ENCODE measurements around the gene SLC2A8. TPM values are rescaled to one million over a fixed set of nuclear protein-coding genes. Genes with fewer than 3 reads are reported as not detected.

The SLC2A8 gene
- total and polyA plus RNA-seq, 3 donors from 2014 or later: 62.7 to 128 (median 68.6) TPM

GRCh38 chr9:127384901-127385300 lies 12.1 kb upstream of the SLC2A8 start:
- no peak overlapping the region for H3K27ac ChIP-seq
- no peak for DNase-seq
- H3K4me1 ChIP-seq: no peaks in the 10 kb centered on the region
- TF ChIP-seq CTCF (IDR thresholded peaks at IDR 0.05) (no peak), POLR2A (IDR thresholded peaks at IDR 0.05) (no peak)
- WGBS, 2 donors: 87 to 90% methylated on average over 13 of the region's 13 CpGs
- no peaks in the 10 kb centered on the region for H3K27me3 ChIP-seq
- H3K9me3 ChIP-seq: no peaks in the 10 kb centered on the region
- no peaks in the 10 kb centered on the region for H3K36me3 ChIP-seq (ENCODE audit: low read depth, missing control alignments)
- no peak overlapping the region for H3K4me3 ChIP-seq
- intact Hi-C loops (cut with DNase I; ENCODE audit: low total_unique reads): no loop called here

- H3K36me3 ChIP-seq (ENCODE audit: low read depth, missing control alignments): no peaks in the 10 kb centered on the region
- intact Hi-C loops (cut with DNase I; ENCODE audit: low total_unique reads): no loop called here
- H3K4me1 ChIP-seq: no peaks in the 10 kb centered on the region
- no peaks in the 10 kb centered on the region for H3K27me3 ChIP-seq
- WGBS, 2 donors: 87 to 89% methylated on average over 4 of the region's 4 CpGs
- TF ChIP-seq POLR2A (IDR thresholded peaks at IDR 0.05): no peak
- no peak for TF ChIP-seq CTCF (IDR thresholded peaks at IDR 0.05)
- DNase-seq: no peak
- no peak overlapping the region for H3K27ac ChIP-seq
- no peaks in the 10 kb centered on the region for H3K9me3 ChIP-seq
- no peak overlapping the region for H3K4me3 ChIP-seq
Observed at GRCh38 chr9:127386249-127386648, 10.7 kb upstream of the SLC2A8 start.

- intact Hi-C loops (cut with DNase I; ENCODE audit: low total_unique reads): no loop called here
- H3K27ac ChIP-seq: no peak overlapping the region
- no peak overlapping the region for H3K4me3 ChIP-seq
- H3K36me3 ChIP-seq (ENCODE audit: low read depth, missing control alignments): no peaks in the 10 kb centered on the region
- TF ChIP-seq POLR2A (IDR thresholded peaks at IDR 0.05): no peak
- WGBS, 2 donors: 90 to 96% methylated on average over 10 of the region's 10 CpGs
- H3K27me3 ChIP-seq: no peaks in the 10 kb centered on the region
- H3K9me3 ChIP-seq: no peaks in the 10 kb centered on the region
- H3K4me1 ChIP-seq: no peaks in the 10 kb centered on the region
- DNase-seq: no peak
Observed at GRCh38 chr9:127386981-127387380, 10.0 kb upstream of the SLC2A8 start.

GRCh38 chr9:127388037-127388855 lies 8.7 kb upstream of the SLC2A8 start:
- peak; percentile 57 for DNase-seq
- intact Hi-C loops (cut with DNase I; ENCODE audit: low total_unique reads): no loop called here

GRCh38 chr9:127388856-127389238 lies 8.1 kb upstream of the SLC2A8 start:
- intact Hi-C loops (cut with DNase I; ENCODE audit: low total_unique reads): no loop called here
- DNase-seq: no peak
- H3K27ac ChIP-seq: peak overlapping the region in 1 of 2 donors; percentile 59

More at GRCh38 chr9:127388037-127388855, 8.7 kb upstream of the SLC2A8 start:
- WGBS, 2 donors: 54 to 76% methylated on average over 9 to 10 of the region's 10 CpGs
- H3K27ac ChIP-seq: peak overlapping the region in 1 of 2 donors; percentile 59
- no peak overlapping the region for H3K4me3 ChIP-seq
- TF ChIP-seq CTCF (IDR thresholded peaks at IDR 0.05) (no peak), POLR2A (IDR thresholded peaks at IDR 0.05) (no peak)
- H3K9me3 ChIP-seq: no peaks in the 10 kb centered on the region
- H3K4me1 ChIP-seq: no peaks in the 10 kb centered on the region
- H3K36me3 ChIP-seq (ENCODE audit: low read depth, missing control alignments): no peaks in the 10 kb centered on the region
- no peaks in the 10 kb centered on the region for H3K27me3 ChIP-seq

More at GRCh38 chr9:127388856-127389238, 8.1 kb upstream of the SLC2A8 start:
- TF ChIP-seq POLR2A (IDR thresholded peaks at IDR 0.05) (no peak), CTCF (IDR thresholded peaks at IDR 0.05) (no peak)
- Histone ChIP-seq H3K4me1 (no peaks in the 10 kb centered on the region), H3K36me3 (ENCODE audit: low read depth, missing control alignments) (no peaks in the 10 kb centered on the region), H3K4me3 (no peak overlapping the region), H3K27me3 (no peaks in the 10 kb centered on the region), H3K9me3 (no peaks in the 10 kb centered on the region)
- 61 to 66% methylated on average over 6 of the region's 6 CpGs for WGBS, 2 donors
